ENCODE data around the gene YARS1.

- TF ChIP-seq HMG20A (CRISPR knock-in tag; IDR thresholded peaks at IDR 0.05; ENCODE audit: borderline replicate concordance) (no peak), TEAD2 (CRISPR knock-in tag; IDR thresholded peaks at IDR 0.05) (no peak), ZFX (CRISPR knock-in tag; IDR thresholded peaks at IDR 0.05; ENCODE audit: low read depth) (no peak), POLR2A (IDR thresholded peaks at IDR 0.05; ENCODE audit: insufficient read depth in 1 of 2, low read depth in 2 of 2, low read length in 2 of 2) (no peak), ELF1 (CRISPR knock-in tag; IDR thresholded peaks at IDR 0.05) (no peak), SUZ12 (IDR thresholded peaks at IDR 0.05; ENCODE audit: low read depth, low read length) (no peak), SIN3A (IDR thresholded peaks at IDR 0.05; ENCODE audit: borderline replicate concordance, low read depth, low read length) (no peak), NR2F1 (CRISPR knock-in tag; IDR thresholded peaks at IDR 0.05) (no peak), EZH2 (conservative IDR thresholded peaks at IDR 0.05; ENCODE audit: low read depth, low read length) (no peak), NR2F2 (IDR thresholded peaks at IDR 0.05; ENCODE audit: borderline replicate concordance, low read depth) (no peak), STAG1 (CRISPR knock-in tag; IDR thresholded peaks at IDR 0.05) (no peak), FOXM1 (CRISPR knock-in tag; IDR thresholded peaks at IDR 0.05) (no peak)
- TF ChIP-seq, protein P1, sequence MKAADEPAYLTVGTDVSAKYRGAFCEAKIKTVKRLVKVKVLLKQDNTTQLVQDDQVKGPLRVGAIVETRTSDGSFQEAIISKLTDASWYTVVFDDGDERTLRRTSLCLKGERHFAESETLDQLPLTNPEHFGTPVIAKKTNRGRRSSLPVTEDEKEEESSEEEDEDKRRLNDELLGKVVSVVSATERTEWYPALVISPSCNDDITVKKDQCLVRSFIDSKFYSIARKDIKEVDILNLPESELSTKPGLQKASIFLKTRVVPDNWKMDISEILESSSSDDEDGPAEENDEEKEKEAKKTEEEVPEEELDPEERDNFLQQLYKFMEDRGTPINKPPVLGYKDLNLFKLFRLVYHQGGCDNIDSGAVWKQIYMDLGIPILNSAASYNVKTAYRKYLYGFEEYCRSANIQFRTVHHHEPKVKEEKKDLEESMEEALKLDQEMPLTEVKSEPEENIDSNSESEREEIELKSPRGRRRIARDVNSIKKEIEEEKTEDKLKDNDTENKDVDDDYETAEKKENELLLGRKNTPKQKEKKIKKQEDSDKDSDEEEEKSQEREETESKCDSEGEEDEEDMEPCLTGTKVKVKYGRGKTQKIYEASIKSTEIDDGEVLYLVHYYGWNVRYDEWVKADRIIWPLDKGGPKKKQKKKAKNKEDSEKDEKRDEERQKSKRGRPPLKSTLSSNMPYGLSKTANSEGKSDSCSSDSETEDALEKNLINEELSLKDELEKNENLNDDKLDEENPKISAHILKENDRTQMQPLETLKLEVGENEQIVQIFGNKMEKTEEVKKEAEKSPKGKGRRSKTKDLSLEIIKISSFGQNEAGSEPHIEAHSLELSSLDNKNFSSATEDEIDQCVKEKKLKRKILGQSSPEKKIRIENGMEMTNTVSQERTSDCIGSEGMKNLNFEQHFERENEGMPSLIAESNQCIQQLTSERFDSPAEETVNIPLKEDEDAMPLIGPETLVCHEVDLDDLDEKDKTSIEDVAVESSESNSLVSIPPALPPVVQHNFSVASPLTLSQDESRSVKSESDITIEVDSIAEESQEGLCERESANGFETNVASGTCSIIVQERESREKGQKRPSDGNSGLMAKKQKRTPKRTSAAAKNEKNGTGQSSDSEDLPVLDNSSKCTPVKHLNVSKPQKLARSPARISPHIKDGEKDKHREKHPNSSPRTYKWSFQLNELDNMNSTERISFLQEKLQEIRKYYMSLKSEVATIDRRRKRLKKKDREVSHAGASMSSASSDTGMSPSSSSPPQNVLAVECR (CRISPR knock-in tag; IDR thresholded peaks at IDR 0.05; ENCODE audit: borderline replicate concordance), result no peak
- TF ChIP-seq, protein P2, sequence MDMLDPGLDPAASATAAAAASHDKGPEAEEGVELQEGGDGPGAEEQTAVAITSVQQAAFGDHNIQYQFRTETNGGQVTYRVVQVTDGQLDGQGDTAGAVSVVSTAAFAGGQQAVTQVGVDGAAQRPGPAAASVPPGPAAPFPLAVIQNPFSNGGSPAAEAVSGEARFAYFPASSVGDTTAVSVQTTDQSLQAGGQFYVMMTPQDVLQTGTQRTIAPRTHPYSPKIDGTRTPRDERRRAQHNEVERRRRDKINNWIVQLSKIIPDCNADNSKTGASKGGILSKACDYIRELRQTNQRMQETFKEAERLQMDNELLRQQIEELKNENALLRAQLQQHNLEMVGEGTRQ (IDR thresholded peaks at IDR 0.05; ENCODE audit: low read depth, low read length), result no peak
- TF ChIP-seq, protein P2 (CRISPR knock-in tag; IDR thresholded peaks at IDR 0.05; ENCODE audit: borderline replicate concordance), result no peak
Observed at GRCh38 chr1:32765570-32766327, 51.4 kb downstream of the YARS1 start.

All from HepG2 (cell line).